ENCODE data around the gene CCDC50. TPM values are rescaled to one million over a fixed set of nuclear protein-coding genes. Genes with fewer than 3 reads are reported as not detected.

Gene CCDC50
- total and polyA plus RNA-seq, 10 of the 15 experiments (the other 5 are each of a cell fraction or from before 2014, with no cell fraction given), result 46.7 to 150 (median 125) TPM

GRCh38 chr3:191387441-191388077 lies 58.4 kb downstream of the CCDC50 start:
- RAD21 ChIA-PET (ENCODE audit: unreplicated experiment), result interaction anchor here (1.0 kb wide), 1 partner anchor 143 kb away, joined by 3 read pairs; no protein-coding TSS in a partner anchor
- FAIRE-seq (no peak), DNase-seq (ENCODE audit: low read depth, low spot score) (no peak), ATAC-seq (no peak; the same call in 2 of the 3 replicates)
- no peaks in the 10 kb centered on the region for H3K27me3 ChIP-seq (replicated peaks in 1 of 2; ENCODE audit: control insufficient read depth in 2 of 2, insufficient read depth in 2 of 2, low read length in 1 of 2)
- H3K27ac ChIP-seq (ENCODE audit: control insufficient read depth, insufficient read depth), result no peak overlapping the region
- H4K20me1 ChIP-seq (ENCODE audit: control insufficient read depth, insufficient read depth), result no peaks in the 10 kb centered on the region
- no peaks in the 10 kb centered on the region for H3K9me3 ChIP-seq (replicated peaks; ENCODE audit: control insufficient read depth, insufficient read depth, low read length)
- no peak overlapping the region for H3K9ac ChIP-seq (ENCODE audit: control insufficient read depth, insufficient read depth, low read length)
- SMC1A ChIA-PET (ENCODE audit: uncharacterized antibody, unreplicated experiment), result interaction anchor here (1.0 kb wide), 1 partner anchor 144 kb away, joined by 4 read pairs; no protein-coding TSS in a partner anchor
- BruUV-seq (replicated peaks), result no TSS peak
- no peaks in the 10 kb centered on the region for H3K4me1 ChIP-seq (ENCODE audit: control insufficient read depth, insufficient read depth, low read length)
- no peak overlapping the region for H3K4me3 ChIP-seq
- intact Hi-C loops (cut with micrococcal nuclease; ENCODE audit: unreplicated experiment) (loop anchor here (5.0 kb wide), 1 partner anchor 250 kb away; no protein-coding TSS in a partner anchor), in situ Hi-C loops (cut with MboI) (no loop called here)
- H3K4me2 ChIP-seq (ENCODE audit: control insufficient read depth, insufficient read depth), result no peak overlapping the region
- WGBS (ENCODE audit: insufficient coverage, insufficient replicate concordance, low lambda C conversion rate, missing lambda C conversion rate), result 0% methylated on average over 1 of the region's 1 CpG
- H3K36me3 ChIP-seq (ENCODE audit: control insufficient read depth in 2 of 2, insufficient read depth in 2 of 2, low read length in 1 of 2), result peaks cover 0 to 11% of the 10 kb centered on the region in 2 experiments; a peak in 2 of 4 replicates
- POLR2A ChIA-PET, result no interaction called here
- no peak overlapping the region for H2AFZ ChIP-seq (ENCODE audit: control insufficient read depth, low read depth, low read length)
- no peaks in the 10 kb centered on the region for H3K79me2 ChIP-seq (ENCODE audit: control insufficient read depth, insufficient read depth, low read length)
- CTCF ChIA-PET, result no interaction called here
- TF ChIP-seq ATF2 (IDR thresholded peaks at IDR 0.05; ENCODE audit: low read length), result no peak
- TF ChIP-seq HSF1 (IDR thresholded peaks at IDR 0.05; ENCODE audit: low read depth, low read length), result no peak
- TF ChIP-seq HDAC2 (IDR thresholded peaks at IDR 0.05), result no peak
- no peak for TF ChIP-seq MXI1 (IDR thresholded peaks at IDR 0.05; ENCODE audit: low read depth, low read length)
- no peak for TF ChIP-seq E4F1 (IDR thresholded peaks at IDR 0.05; ENCODE audit: borderline replicate concordance, partially characterized antibody)
- TF ChIP-seq YBX1 (IDR thresholded peaks at IDR 0.05), result no peak
- TF ChIP-seq CUX1 (IDR thresholded peaks at IDR 0.05; ENCODE audit: insufficient replicate concordance, low read depth, low read length), result no peak
- TF ChIP-seq CBX3 (IDR thresholded peaks at IDR 0.05; ENCODE audit: borderline replicate concordance, low read depth), result no peak
- TF ChIP-seq E2F8 (IDR thresholded peaks at IDR 0.05; ENCODE audit: low read depth, partially characterized antibody), result no peak

Data from GM12878 (cell line).